ENCODE measurements around the gene NDFIP1.
A peak's percentile ranks its signal among the peaks of the same experiment; 100 is the strongest.

The NDFIP1 gene

DNA sequence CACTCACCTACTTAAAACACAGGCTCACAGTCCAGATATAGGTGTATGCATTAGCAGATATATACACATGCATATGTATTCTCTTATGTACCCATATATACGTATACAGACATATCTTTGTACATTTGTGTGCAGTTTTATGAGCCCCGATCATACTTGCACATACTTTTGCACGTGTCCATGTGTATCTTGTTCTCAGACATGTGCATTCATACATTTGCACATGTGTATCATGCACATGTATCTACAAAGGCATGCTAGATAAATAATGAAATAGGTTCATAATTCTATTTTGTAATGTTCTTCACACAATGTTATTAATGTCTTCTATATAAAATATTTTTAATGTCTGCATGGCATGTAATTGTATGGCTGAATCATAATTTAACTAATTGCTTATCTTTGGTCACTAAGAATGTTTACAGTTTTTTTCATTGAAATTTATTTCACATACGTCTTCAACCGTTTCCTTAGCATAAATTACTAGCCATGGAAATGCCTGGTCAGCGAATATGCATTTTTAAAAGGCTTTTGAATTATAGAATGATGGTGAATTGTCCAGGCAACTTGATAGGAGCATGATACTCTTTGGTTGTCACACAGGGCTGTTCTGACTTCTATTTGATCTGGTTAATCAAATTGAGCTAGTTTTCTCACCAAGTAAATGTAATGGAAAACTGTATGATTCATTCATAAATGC lies 2.6 kb downstream of the NDFIP1 start:
- peaks cover 44% of the 10 kb centered on the region for H3K79me2 ChIP-seq
- TF ChIP-seq, protein P1, sequence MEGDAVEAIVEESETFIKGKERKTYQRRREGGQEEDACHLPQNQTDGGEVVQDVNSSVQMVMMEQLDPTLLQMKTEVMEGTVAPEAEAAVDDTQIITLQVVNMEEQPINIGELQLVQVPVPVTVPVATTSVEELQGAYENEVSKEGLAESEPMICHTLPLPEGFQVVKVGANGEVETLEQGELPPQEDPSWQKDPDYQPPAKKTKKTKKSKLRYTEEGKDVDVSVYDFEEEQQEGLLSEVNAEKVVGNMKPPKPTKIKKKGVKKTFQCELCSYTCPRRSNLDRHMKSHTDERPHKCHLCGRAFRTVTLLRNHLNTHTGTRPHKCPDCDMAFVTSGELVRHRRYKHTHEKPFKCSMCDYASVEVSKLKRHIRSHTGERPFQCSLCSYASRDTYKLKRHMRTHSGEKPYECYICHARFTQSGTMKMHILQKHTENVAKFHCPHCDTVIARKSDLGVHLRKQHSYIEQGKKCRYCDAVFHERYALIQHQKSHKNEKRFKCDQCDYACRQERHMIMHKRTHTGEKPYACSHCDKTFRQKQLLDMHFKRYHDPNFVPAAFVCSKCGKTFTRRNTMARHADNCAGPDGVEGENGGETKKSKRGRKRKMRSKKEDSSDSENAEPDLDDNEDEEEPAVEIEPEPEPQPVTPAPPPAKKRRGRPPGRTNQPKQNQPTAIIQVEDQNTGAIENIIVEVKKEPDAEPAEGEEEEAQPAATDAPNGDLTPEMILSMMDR (IDR thresholded peaks at IDR 0.05), result no peak
- H3K27me3 ChIP-seq (ENCODE audit: control insufficient read depth, insufficient read depth, low read length), result no peaks in the 10 kb centered on the region
- peak overlapping the region; percentile 95 for H3K27ac ChIP-seq
- H3K9ac ChIP-seq, result no peak overlapping the region
- no peaks in the 10 kb centered on the region for H3K36me3 ChIP-seq (ENCODE audit: control insufficient read depth, insufficient read depth, low read length)
- no peak overlapping the region for H2AFZ ChIP-seq
- H3K9me3 ChIP-seq (ENCODE audit: control insufficient read depth, low read length), result no peaks in the 10 kb centered on the region
- H3K4me2 ChIP-seq (ENCODE audit: low read length), result no peak overlapping the region
- H3K4me3 ChIP-seq (ENCODE audit: low read depth, low read length), result peak overlapping the region; percentile 64
- peaks cover 13% of the 10 kb centered on the region for H3K4me1 ChIP-seq

DNA sequence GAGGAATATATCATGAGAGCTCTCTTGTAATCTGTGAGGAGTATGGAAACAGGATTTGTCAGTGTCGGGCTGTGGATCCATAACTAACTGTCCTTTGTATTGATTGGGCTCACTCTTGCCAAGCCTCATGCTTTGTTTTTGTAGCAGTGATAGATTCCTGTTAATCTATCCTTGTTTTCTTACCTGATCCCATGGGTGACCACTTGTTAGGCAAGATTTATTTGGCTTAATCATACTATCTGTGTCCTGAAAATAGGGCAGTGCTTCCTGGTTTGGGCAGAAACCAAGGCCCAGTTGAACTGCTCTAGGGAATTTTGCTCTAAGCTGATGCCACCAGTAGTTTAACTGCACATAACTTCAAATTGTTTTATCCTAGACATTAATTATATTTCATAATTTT lies 6.1 kb downstream of the NDFIP1 start:
- no peak overlapping the region for H2AFZ ChIP-seq
- no peak overlapping the region for H3K27ac ChIP-seq
- peaks cover 22% of the 10 kb centered on the region for H3K4me1 ChIP-seq
- no peaks in the 10 kb centered on the region for H3K9me3 ChIP-seq (ENCODE audit: control insufficient read depth, low read length)
- no peaks in the 10 kb centered on the region for H3K36me3 ChIP-seq (ENCODE audit: control insufficient read depth, insufficient read depth, low read length)
- H3K79me2 ChIP-seq, result peaks cover 72% of the 10 kb centered on the region
- no peak overlapping the region for H3K4me3 ChIP-seq (ENCODE audit: low read depth, low read length)
- no peaks in the 10 kb centered on the region for H3K27me3 ChIP-seq (ENCODE audit: control insufficient read depth, insufficient read depth, low read length)
- TF ChIP-seq, protein P1 (IDR thresholded peaks at IDR 0.05), result no peak
- H3K9ac ChIP-seq, result no peak overlapping the region
- H3K4me2 ChIP-seq (ENCODE audit: low read length), result no peak overlapping the region

DNA sequence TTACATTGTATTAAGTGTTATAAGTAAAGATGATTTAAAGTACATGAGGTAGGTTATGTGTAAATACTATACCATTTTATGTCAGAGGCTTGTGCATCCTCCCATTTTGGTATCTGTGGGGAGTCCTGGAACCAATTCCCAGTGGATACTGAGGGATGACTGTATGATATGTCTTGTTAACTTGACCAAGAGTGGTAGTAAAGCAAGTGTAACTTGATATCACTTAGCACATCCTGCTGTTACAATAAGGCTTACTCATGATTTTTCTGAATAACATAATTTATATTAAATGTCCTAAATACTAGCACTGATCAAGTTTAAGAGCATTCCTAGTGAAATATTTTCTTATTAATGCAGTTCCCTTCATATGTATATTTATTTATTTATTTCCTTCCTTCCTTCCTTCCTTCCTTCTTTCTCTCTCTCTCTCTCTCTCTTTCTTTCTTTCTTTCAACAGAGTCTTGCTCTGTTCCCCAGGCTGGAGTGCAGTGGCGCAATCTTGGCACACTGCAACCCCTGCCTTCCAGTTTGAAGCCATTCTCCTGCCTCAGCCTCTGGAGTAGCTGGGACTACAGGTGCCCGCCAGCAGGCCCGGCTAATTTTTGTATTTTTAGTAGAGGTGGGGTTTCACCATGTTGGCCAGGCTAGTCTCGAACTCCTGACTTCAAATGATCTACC lies 7.5 kb downstream of the NDFIP1 start:
- Histone ChIP-seq H3K4me3 (ENCODE audit: low read depth, low read length) (no peak overlapping the region), H3K9me3 (ENCODE audit: control insufficient read depth, low read length) (no peaks in the 10 kb centered on the region), H3K27me3 (ENCODE audit: control insufficient read depth, insufficient read depth, low read length) (no peaks in the 10 kb centered on the region), H3K4me2 (ENCODE audit: low read length) (no peak overlapping the region), H3K4me1 (peaks cover 14% of the 10 kb centered on the region), H3K27ac (no peak overlapping the region), H3K79me2 (peaks cover 71% of the 10 kb centered on the region), H3K36me3 (ENCODE audit: control insufficient read depth, insufficient read depth, low read length) (no peaks in the 10 kb centered on the region), H2AFZ (no peak overlapping the region), H3K9ac (no peak overlapping the region)
- TF ChIP-seq, protein P1 (IDR thresholded peaks at IDR 0.05), result no peak

DNA sequence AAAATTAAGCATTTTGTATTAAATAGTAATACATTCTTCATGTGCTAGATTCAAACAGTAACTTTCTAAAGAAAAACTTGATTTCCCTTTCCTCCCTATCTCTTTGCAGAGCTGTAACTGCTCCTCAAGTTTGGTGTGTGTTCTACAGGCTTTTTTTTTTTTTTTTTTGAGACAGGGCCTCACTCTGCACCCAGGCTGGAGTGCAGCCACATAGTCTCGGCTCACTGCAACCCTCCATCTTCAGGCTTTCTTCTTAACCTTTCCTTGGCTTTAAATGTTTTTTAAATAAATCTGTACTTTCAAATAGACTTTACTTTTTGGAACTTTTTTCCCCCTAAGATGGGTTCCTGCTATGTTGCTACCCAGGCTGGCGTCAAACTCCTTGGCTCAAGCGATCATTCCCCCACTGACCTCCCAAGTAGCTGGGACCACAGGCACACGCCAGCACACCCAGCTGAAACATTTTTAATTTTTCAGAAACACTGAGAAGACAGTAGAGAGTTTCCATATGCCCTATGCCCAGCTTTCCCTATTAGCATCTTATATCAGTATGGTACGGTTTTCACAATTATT lies 9.1 kb downstream of the NDFIP1 start:
- Histone ChIP-seq H3K27ac (no peak overlapping the region), H3K4me2 (ENCODE audit: low read length) (no peak overlapping the region), H3K9me3 (ENCODE audit: control insufficient read depth, low read length) (no peaks in the 10 kb centered on the region), H3K4me3 (ENCODE audit: low read depth, low read length) (no peak overlapping the region), H3K4me1 (peaks cover 12% of the 10 kb centered on the region), H3K27me3 (ENCODE audit: control insufficient read depth, insufficient read depth, low read length) (no peaks in the 10 kb centered on the region), H2AFZ (no peak overlapping the region), H3K9ac (no peak overlapping the region), H3K36me3 (ENCODE audit: control insufficient read depth, insufficient read depth, low read length) (no peaks in the 10 kb centered on the region), H3K79me2 (peaks cover 71% of the 10 kb centered on the region)
- TF ChIP-seq, protein P1 (IDR thresholded peaks at IDR 0.05), result no peak
